GM18867 (cell line): ENCODE results near the gene FMNL2.
"Not testable (repeated sequence)": the region's sequence is repeated elsewhere in the genome, so short reads cannot be mapped to it uniquely, and the experiment has no call there.

Source experiments
- ATAC-seq: cut with Tn5 transposase; IDR thresholded peaks from one replicate; pipeline ENCODE4 v1.9.1; 2021; ENCODE audit warnings: mild to moderate bottlenecking, moderate library complexity; ENCODE audit not compliant: unreplicated experiment

FMNL2 gene

GRCh38 chr2:152335016-152335725 is at the start of gene FMNL2:
TSS of gene FMNL2 (plus strand) at chr2:152335174.
- peak; percentile 91 for ATAC-seq

GRCh38 chr2:152292991-152293390 is 42.0 kb upstream of the FMNL2 start:
- ATAC-seq: no peak

GRCh38 chr2:152297715-152298114 is 37.3 kb upstream of the FMNL2 start:
- no peak for ATAC-seq

DNA sequence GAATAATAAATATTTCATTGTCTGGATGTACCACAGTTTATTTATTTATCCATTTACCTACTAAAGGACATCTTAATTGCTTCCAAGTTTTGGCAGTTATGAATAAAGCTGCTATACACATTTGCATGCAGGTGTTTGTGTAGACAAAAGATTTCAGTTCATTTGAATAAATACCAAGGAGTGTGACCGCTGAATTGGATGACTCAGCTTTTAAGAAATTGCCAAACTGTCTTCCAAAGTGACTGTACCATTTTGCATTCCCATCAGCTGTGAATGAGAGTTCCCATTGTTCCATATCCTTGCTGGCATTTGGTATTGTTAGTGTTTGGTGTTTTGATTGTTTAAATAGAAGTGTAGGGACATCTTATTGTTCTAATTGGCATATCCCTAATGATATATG is 36.2 kb upstream of the FMNL2 start:
- ATAC-seq: no peak

DNA sequence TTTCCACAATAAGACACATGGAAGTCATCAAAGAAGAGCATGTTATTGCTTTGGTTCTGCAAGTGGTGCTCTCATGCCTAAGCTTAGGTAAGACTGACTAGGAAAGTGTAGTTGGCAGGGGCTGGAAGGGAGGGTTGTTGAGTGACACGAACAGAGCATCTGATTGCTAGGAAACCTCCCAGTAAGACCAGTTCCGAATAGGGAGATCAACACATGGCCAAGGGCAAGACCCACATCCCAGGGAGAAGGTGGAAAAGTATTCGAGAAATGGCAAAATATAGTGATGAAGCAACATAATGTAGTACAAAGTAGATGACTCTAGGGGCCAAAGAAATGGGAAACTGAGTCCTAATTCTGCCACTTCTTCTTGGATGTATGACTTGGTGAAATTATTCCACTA is 33.8 kb upstream of the FMNL2 start:
- no peak for ATAC-seq

DNA sequence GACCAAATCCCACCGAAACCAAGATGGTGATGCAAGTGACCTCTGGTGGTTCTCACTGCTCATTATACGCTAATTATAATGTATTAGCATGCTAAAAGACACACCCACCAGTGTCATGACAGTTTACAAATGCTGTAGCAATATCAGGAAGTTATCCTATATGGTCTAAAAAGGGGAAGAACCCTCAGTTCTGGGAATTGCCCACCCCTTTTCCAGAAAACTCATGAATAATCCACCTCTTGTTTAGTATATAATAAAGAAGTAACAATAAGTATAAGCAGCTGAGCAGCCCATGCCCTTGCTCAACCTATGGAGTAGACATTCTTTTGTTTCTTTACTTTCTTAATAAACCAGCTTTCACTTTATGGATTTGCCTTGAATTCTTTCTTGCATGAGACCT is 31.0 kb upstream of the FMNL2 start:
- no peak for ATAC-seq

- ATAC-seq: no peak
Observed at GRCh38 chr2:152304836-152305235, 30.1 kb upstream of the FMNL2 start.

DNA sequence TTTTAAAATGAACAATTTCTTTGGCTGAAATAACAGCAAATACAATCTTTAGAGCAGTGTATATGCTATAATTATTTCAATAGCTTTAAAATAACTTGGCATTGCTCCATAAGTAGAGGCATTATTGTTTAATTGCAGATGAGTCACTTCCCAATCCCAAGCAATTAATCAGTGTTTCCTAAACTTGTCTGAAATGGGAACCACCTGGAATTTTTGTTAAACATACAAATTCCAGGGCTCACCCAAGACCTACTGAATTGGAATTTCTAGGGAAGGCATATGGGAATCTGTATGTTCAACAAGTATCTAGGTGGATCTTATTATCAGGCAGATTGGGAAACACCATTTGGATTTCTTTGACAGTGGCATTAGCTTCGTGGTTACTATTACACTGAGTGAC is 27.1 kb upstream of the FMNL2 start:
- ATAC-seq: no peak

- ATAC-seq: no peak
Observed at GRCh38 chr2:152309352-152310214, 25.4 kb upstream of the FMNL2 start.

DNA sequence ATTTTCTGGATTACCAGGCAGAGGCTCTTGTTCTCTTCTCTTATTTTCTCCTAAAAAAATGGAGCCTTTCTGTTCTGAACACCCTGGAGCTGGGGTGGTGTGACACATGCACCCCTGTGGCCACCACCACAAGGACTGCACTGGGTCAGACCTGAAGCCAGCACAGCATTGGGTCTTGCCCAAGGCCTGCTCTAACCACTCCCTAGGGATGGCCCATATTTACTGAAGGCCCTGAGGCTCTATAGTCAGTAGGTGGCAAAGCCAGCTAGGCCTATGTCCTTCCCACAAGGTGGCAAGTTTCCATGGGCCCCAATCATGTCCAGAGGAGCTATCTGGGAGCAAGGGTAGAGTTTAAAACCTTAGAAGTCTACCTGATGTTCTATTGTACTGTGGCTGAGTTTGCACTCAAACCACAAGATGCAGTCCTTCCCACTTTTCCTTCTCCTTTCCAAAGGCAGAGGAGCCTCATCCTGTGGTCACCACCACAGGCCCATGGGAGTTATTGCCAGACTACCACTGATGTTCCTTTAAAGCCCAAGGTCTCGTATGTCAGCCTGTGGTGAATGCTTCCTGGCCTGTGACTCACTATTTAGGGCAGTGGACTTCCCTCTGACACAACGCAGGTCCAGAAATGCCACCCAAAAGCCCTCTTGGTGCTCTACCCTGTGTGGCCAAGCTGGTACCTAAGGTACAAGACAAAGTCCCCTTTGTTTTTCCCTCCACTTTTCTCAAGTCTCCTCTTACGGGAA is 15.0 kb upstream of the FMNL2 start:
- no peak for ATAC-seq

GRCh38 chr2:152320814-152321213 is 14.2 kb upstream of the FMNL2 start:
- no peak for ATAC-seq

- ATAC-seq: no peak
Observed at GRCh38 chr2:152322222-152322621, 12.8 kb upstream of the FMNL2 start.

GRCh38 chr2:152325126-152325525 is 9.8 kb upstream of the FMNL2 start:
- ATAC-seq: not testable (repeated sequence)

- no peak for ATAC-seq
Observed at GRCh38 chr2:152326710-152327109, 8.3 kb upstream of the FMNL2 start.

GRCh38 chr2:152328013-152328412 is 7.0 kb upstream of the FMNL2 start:
- no peak for ATAC-seq

DNA sequence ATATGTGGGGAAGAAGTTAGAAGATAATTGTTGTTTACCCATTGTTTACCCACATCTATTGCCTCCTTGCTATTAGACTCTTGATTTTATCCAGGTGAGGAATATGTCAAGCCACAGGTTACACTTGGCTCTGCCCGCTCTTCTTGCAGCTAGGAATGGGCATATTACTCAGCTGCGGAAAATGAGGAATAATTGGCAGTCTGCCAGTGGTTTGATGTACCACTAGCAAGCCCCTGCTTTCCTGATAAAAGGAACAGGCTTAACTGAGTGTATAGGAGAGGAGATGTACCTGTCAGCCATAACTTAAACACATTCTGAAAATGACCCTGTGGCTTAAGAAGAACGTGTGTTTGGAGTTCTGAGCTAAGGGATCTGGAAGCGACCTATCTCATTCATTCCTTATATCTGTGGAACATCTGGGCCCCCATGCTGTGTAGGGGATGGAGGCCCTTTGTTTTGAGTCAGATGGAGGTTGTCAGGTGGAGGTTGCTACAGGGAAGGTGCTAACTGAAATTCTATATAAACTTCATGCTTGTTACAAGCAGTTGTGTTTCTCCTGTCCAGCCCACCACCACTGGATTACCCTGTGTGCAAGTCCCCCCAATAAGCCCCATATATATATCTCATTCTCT is 4.6 kb upstream of the FMNL2 start:
- no peak for ATAC-seq

- no peak for ATAC-seq
Observed at GRCh38 chr2:152334701-152335015, 316 bp upstream of the FMNL2 start.

DNA sequence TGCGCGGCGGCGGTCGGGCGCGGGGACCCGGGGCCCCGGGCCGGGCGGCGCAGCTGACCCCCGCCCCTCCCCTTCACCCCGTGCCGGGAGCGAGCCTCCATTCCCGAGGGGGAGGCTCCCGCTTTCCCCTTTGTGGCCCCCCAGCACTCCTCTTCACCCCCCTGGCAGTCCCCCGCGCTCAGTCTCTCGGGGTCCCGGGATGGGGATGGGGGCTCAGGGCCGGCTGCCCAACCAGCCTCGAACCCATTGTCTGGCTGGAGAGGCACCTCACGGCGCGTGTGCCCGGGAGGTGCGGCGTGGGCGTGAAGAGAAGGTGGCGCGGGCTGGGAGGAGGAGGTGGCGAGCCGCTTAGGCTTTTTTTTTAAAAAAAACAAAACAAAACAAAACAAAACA is 748 bp downstream of the FMNL2 start:
- ATAC-seq: no peak

DNA sequence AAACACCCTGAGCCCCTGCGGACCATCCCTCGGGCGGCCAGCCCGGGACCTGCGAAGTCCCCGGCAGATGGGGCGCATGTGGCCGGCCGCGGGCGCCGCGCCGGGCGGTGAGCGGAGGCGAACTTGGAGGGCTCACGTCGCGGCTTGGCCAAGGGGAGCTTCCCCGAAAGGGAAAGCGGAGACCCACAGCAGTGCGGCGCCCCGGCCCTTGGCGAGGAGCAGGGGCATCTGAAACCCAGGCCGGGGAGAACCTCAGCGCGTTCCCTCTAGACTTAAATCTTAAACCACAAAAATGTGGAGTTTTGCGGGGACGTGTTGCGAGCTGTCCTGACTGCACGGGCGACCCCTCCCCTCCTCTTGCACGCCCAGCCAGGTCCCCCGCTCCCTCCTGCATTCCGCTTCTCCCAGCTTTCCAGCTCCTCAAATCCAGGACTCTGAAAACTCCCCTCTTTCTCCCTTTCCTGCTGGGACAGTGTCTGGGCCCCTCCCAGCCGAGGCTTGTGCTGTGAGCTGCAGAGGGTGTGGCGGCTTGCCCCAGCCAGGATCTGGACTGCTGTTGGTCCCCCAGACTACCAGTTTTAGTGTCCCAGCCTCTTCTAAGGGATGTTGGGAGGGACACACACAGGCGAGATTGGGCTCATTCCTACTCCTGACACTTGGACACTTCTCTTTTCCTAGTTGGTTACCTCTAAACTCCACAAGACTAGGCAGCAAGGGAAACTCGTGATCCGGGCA is 1.3 kb downstream of the FMNL2 start:
- no peak for ATAC-seq

DNA sequence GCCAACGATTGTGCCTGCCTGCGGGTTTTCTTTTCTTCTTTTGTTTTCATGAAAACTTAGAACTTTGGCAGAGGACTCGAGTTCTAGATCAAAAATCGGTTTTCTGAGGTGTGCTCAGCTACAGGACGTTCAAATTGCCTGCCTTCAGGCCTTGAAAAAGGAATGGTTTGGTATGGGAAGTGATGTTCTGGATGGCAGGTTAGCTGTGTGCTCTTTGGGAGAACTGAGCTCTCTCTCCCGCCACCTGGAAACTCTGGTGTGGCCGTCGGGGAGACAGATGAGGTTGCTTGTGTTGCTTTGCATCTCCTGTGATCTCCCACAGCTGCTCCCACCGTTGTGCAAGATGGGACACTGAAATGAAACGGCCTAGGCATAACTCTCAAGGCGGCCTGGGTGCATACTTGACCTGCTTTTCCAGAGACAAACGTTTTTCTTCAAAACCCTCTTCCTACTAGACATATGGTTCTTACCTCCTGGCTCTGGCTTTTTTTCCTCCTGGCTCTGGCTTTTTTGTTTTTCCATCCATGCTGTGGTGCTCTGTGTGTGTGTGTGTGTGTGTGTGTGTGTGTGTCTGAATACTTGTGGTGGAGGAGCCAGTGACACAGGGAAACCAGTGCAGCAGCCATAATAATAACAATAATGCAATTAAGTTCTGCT is 2.0 kb downstream of the FMNL2 start:
- no peak for ATAC-seq
